ENCODE data around the gene SLC19A2. TPM values are rescaled to one million over a fixed set of nuclear protein-coding genes. Genes with fewer than 3 reads are reported as not detected.

The SLC19A2 gene
- total and polyA plus RNA-seq, 2 donors (not counting 3 experiments of a cell fraction or from before 2014, with no cell fraction given), result 5.2 to 5.4 TPM

- Histone ChIP-seq H3K27ac (ENCODE audit: insufficient read depth, low read depth, low read length) (peak overlapping the region; percentile 52), H2AFZ (ENCODE audit: low read depth, low read length) (no peak overlapping the region), H3K36me3 (ENCODE audit: control insufficient read depth in 2 of 2, extremely low read depth in 1 of 2, insufficient read depth in 2 of 2, low read length in 2 of 2) (no peaks in the 10 kb centered on the region), H3K4me2 (ENCODE audit: insufficient read depth, low read length) (peak overlapping the region; percentile 35), H3K27me3 (ENCODE audit: control insufficient read depth in 2 of 2, insufficient read depth in 2 of 2, low read length in 2 of 2) (no peaks in the 10 kb centered on the region), H4K20me1 (replicated peaks; ENCODE audit: control insufficient read depth, extremely low read depth, insufficient read depth, low read length) (no peaks in the 10 kb centered on the region), H3K79me2 (ENCODE audit: control insufficient read depth, insufficient read depth, low read length) (no peaks in the 10 kb centered on the region), H3K4me1 (ENCODE audit: control insufficient read depth, extremely low read depth, insufficient read depth, low read length) (peaks cover 35% of the 10 kb centered on the region), H3K4me3 (replicated peaks in 1 of 3; ENCODE audit: insufficient read depth in 1 of 3, low read depth in 1 of 3, low read length in 3 of 3) (no peak overlapping the region), H3K9me3 (replicated peaks; ENCODE audit: control insufficient read depth, insufficient read depth, low read length) (no peaks in the 10 kb centered on the region), H3K9ac (replicated peaks; ENCODE audit: extremely low read depth, insufficient read depth, low read length) (no peak overlapping the region), H3K9me1 (replicated peaks; ENCODE audit: control insufficient read depth, extremely low read depth, insufficient read depth, low read length) (no peaks in the 10 kb centered on the region)
- BruUV-seq (replicated peaks), result no TSS peak
- POLR2A ChIA-PET, result interaction anchor here (1.6 kb wide), 1 partner anchor 26 kb away, joined by 6 read pairs; the partner anchor contains the start of gene SLC19A2
- DNase-seq (ENCODE audit: low read depth, low spot score), result peak; percentile 53
- TF ChIP-seq FOS (IDR thresholded peaks at IDR 0.05; ENCODE audit: borderline replicate concordance, insufficient read depth, low read length), result peak; percentile 73
- peak; percentile 47 for TF ChIP-seq JUN (IDR thresholded peaks at IDR 0.05; ENCODE audit: borderline replicate concordance, insufficient read depth, insufficient read length, low read depth)
- TF ChIP-seq MYC (IDR thresholded peaks at IDR 0.05; ENCODE audit: low read depth, low read length), result no peak
- intact Hi-C loops (cut with micrococcal nuclease) (no loop called here), dilution Hi-C loops (cut with MboI; ENCODE audit: extremely low pct_ligation_motif_present, low sequenced_read_pairs) (no loop called here)
- peak; percentile 28 for FAIRE-seq
- CTCF ChIA-PET, result interaction anchor here (0.9 to 2.4 kb wide), 6 partner anchors 18 to 1277 kb away, joined by 3 to 8 read pairs (median 5); partner anchors contain the start of gene SLC19A2
Measured at GRCh38 chr1:169511316-169512005, 25.7 kb upstream of the SLC19A2 start.

- Histone ChIP-seq H3K4me3 (replicated peaks in 1 of 3; ENCODE audit: insufficient read depth in 1 of 3, low read depth in 1 of 3, low read length in 3 of 3) (no peak overlapping the region), H3K4me2 (ENCODE audit: insufficient read depth, low read length) (peak overlapping the region; percentile 8), H3K9ac (replicated peaks; ENCODE audit: extremely low read depth, insufficient read depth, low read length) (no peak overlapping the region), H3K79me2 (ENCODE audit: control insufficient read depth, insufficient read depth, low read length) (no peaks in the 10 kb centered on the region), H3K27ac (ENCODE audit: insufficient read depth, low read depth, low read length) (no peak overlapping the region), H3K27me3 (ENCODE audit: control insufficient read depth in 2 of 2, insufficient read depth in 2 of 2, low read length in 2 of 2) (no peaks in the 10 kb centered on the region), H4K20me1 (replicated peaks; ENCODE audit: control insufficient read depth, extremely low read depth, insufficient read depth, low read length) (no peaks in the 10 kb centered on the region), H3K9me1 (replicated peaks; ENCODE audit: control insufficient read depth, extremely low read depth, insufficient read depth, low read length) (no peaks in the 10 kb centered on the region), H3K4me1 (ENCODE audit: control insufficient read depth, extremely low read depth, insufficient read depth, low read length) (peaks cover 35% of the 10 kb centered on the region), H3K9me3 (replicated peaks; ENCODE audit: control insufficient read depth, insufficient read depth, low read length) (no peaks in the 10 kb centered on the region), H3K36me3 (ENCODE audit: control insufficient read depth in 2 of 2, extremely low read depth in 1 of 2, insufficient read depth in 2 of 2, low read length in 2 of 2) (no peaks in the 10 kb centered on the region), H2AFZ (ENCODE audit: low read depth, low read length) (no peak overlapping the region)
- ChIA-PET POLR2A (no interaction called here), CTCF (interaction anchor here (0.7 to 3.3 kb wide), 9 partner anchors 11 to 907 kb away, joined by 3 to 13 read pairs (median 6); no protein-coding TSS in a partner anchor)
- intact Hi-C loops (cut with micrococcal nuclease), result no loop called here
- DNase-seq (ENCODE audit: low read depth, low spot score) (no peak), FAIRE-seq (no peak)
- no TSS peak for BruUV-seq (replicated peaks)
- TF ChIP-seq POLR2AphosphoS5 (IDR thresholded peaks at IDR 0.05; ENCODE audit: insufficient read depth, low read depth, low read length) (no peak), EZH2 (IDR thresholded peaks at IDR 0.05; ENCODE audit: borderline replicate concordance, low read depth, low read length, severe bottlenecking) (no peak), GATA2 (IDR thresholded peaks at IDR 0.05; ENCODE audit: insufficient read depth, insufficient read length, low read depth, low read length) (no peak), POLR2A (IDR thresholded peaks at IDR 0.05; ENCODE audit: low read depth, low read length) (no peak), MYC (IDR thresholded peaks at IDR 0.05; ENCODE audit: low read depth, low read length) (no peak), MAX (IDR thresholded peaks at IDR 0.05; ENCODE audit: insufficient read depth, insufficient read length) (no peak), JUN (IDR thresholded peaks at IDR 0.05; ENCODE audit: borderline replicate concordance, insufficient read depth, insufficient read length, low read depth) (no peak), CTCF (IDR thresholded peaks at IDR 0.05; ENCODE audit: extremely low read depth in 1 of 2, insufficient read depth in 1 of 2, low read depth in 1 of 2, low read length in 2 of 2) (no peak), FOS (IDR thresholded peaks at IDR 0.05; ENCODE audit: borderline replicate concordance, insufficient read depth, low read length) (no peak)
- dilution Hi-C loops (cut with MboI; ENCODE audit: extremely low pct_ligation_motif_present, low sequenced_read_pairs), result no loop called here
Measured at GRCh38 chr1:169510060-169510459, 24.3 kb upstream of the SLC19A2 start.

Measured in endothelial cell of umbilical vein (primary cell).